SK-MEL-5 (cell line): ENCODE measurements around the gene KIAA1671. TPM values are rescaled to one million over a fixed set of nuclear protein-coding genes. Genes with fewer than 3 reads are reported as not detected.
"Not testable (repeated sequence)": the region's sequence is repeated elsewhere in the genome, so short reads cannot be mapped to it uniquely, and the experiment has no call there.

Experiments
- DNase-seq: peaks from one replicate; pipeline ENCODE4 v3.0.0-alpha.2; 2016; ENCODE audit warnings: low read depth, low spot score
- in situ Hi-C: cut with HindIII; loops from 2 replicates; pipeline ENCODE4 v1.10.0; 2016; ENCODE audit warnings: low sequenced_read_pairs, high pct_unique_total_duplicates, low pct_unique_long_range_greater_than_20kb
- total RNA-seq: library from RNA; depleted of rRNA; stranded (reverse); fragments of >200 nt; shearing (Covaris generic); gene quantifications from 2 replicates; pipeline ENCODE4 v1.2.3, GENCODE V29; 2014

The KIAA1671 gene
- total RNA-seq, 1 experiment from 2014 or later: 3.0 TPM

DNA sequence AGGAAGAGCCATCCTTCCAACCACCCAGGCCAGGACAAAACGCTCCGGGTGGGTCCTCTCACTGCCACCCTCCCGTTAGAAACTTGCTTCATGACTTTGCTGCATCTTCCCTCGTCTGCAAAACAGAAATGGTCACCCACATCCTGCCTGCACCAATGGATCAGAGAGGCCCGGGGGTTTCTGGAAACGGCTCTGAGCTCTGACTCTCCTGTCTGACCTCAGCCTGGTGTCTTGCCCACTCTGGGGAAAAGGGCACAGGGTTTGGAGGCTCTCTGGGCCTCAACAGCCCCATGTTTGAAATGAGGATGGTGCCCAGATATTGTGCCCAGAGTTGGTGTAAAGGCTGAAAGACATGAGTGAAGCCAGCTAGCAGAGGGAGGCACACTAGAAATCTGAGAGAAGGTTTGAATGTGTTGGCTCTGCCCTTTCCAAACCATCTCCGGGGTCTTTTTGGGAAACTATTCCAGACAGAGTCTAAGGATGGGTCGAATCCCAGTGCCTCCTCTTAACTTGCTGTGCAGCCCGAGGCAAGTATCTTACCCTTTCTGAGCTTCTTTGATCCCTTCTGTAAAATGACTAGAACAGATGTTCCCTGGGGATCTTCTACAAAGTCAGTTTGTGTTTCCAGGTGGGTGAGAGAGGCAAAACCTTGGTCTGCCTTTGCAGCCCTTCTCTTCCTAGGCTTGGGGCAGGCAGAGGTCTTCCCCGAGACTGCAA is 249.2 kb downstream of the KIAA1671 start:
- DNase-seq: no peak
- in situ Hi-C loops: no loop called here

DNA sequence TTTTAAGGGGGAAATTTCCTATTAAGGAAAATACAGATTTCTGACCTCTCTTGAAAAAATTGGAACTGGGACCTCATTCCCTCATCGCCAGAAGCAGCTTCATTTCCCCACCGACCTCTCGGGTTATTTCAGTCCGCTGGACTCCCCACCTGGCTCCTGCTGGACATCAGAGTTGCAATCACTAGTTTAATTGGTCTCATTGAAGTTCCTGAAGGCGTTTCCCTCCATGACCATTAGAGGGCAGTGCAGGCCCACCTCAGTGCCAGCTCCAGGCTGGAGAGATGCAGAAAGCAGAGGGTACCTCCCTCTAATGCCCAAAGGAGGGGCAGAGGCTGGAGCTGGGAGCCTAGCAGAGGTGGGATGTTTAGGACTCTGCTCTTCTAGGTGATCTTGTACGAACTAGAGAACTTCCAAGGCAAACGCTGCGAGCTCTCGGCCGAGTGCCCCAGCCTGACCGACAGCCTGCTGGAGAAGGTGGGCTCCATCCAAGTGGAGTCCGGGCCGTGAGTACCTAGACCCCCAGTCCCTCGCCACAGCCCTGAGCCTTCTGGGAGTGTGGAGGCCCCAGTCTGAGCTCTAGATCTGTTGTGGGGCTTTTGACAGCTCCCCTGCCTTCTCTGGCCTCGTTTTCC is 249.9 kb downstream of the KIAA1671 start:
- peak; percentile 87 for DNase-seq
- in situ Hi-C loops: no loop called here

DNA sequence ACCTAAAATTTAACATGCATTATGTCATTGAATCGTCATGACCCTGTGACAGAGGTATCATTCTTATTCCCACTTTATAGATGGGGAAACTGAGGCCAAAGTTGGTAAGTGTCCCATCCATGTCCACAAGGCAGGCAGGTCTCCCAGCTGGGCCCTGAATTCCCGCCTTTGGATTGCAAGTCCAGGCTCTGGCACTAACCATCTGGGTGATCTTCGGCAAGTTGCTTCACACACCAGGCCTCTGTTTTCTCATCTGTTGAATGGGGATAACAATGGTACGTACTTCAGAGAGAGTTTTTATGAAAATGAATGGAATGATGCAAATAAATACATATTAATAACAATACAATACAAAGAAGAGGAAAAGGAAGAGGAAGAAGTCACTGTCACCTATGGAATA is 250.6 kb downstream of the KIAA1671 start:
- no peak for DNase-seq
- in situ Hi-C loops: no loop called here

DNA sequence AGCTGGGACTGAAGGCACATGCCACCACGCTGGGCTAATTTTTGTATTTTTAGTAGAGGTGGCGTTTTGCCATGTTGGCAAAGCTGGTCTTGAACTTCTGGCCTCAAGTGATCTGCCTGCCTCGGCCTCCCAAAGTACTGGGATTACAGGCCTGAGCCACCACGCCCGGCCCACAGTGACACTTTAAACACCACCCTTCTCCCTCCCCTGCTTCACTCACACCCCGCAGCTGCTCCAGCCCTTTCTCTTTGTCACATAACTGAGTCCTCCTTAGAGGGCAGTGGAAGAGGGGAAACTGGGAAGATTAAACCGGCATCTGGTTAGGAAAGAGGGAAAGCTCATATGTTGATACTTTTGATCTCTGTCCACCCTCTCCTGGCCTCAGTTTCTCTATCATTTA is 252.0 kb downstream of the KIAA1671 start:
- in situ Hi-C loops, DNase-seq: not testable (repeated sequence)

DNA sequence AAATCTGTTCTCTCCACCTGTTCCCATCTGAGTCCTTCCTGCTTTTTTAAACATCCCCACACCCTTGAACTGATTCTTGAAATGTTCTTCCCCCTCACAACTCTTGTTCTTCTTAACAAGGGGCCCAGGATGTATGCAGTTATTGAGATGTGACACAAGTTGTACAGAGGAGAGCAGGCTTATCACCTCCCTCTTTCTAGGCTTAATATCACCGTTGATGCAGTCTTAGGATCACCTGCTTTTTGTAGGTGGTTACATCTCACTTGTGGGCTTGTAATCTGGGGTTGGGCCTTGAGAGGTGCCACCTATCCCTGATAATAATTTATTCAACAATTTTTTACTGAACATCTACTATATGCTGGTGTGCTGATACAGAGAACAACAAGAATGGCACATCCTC is 253.3 kb downstream of the KIAA1671 start:
- in situ Hi-C loops: no loop called here
- no peak for DNase-seq

DNA sequence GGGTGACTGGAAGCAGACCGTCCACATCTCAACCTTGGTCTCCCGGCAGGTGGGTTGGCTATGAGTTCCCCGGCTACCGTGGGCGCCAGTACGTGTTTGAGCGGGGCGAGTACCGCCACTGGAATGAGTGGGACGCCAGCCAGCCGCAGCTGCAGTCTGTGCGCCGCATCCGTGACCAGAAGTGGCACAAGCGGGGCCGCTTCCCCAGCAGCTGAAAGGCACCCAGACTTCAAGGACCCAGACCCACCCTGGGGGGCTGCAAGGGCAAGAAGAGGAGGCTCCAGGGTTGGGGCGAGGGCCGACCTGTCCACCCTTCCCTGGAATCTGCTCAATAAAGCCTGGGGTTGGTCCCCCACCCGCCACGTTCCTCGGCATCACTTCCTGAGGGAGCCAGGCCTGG is 254.5 kb downstream of the KIAA1671 start:
- in situ Hi-C loops: no loop called here
- no peak for DNase-seq

DNA sequence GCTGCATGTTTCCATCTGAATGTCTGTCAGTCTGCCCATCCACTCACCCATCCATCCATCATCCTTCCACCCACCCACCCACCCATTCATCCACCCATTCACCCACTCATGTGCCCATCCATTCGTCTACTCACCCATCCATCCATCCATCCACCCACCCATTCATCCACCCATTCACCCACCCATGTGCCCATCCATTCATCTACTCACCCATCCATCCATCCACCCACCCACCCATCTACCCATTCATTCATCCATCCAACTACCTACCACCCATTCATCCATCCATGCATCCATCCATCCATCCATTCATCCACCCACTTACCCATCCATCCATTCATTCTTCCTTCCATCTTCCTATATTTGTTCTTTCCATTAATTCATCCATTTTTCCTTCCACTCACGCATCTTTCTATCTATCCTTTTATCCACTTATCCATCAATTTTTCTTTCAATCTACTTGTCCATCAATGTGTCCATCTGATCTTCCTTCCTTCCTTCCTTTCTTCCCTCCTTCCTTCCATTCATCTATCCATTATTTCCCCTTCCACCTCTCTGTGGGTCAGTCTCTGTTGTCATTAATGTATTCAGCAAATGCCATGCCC is 255.1 kb downstream of the KIAA1671 start:
- DNase-seq: no peak
- in situ Hi-C loops: no loop called here

DNA sequence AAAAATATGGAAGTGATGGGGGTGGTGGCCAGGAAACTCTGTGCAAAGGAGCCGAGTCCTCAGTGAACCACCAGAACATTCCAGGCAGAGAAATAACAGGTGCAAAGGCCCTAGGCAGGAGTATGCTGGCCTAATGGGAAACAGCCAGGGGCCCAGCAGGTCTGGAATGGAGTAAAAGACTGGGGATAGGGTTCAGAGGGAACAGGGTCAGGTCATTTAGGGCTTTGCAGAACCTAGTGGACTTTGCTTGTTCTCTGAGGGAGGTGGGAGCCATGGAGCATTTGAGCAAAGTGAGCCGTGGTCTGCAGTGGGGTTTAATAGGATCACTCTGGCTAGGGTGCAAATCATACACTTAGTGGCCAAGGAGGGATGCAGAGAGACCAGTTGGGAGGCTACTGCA is 255.8 kb downstream of the KIAA1671 start:
- in situ Hi-C loops: no loop called here

DNA sequence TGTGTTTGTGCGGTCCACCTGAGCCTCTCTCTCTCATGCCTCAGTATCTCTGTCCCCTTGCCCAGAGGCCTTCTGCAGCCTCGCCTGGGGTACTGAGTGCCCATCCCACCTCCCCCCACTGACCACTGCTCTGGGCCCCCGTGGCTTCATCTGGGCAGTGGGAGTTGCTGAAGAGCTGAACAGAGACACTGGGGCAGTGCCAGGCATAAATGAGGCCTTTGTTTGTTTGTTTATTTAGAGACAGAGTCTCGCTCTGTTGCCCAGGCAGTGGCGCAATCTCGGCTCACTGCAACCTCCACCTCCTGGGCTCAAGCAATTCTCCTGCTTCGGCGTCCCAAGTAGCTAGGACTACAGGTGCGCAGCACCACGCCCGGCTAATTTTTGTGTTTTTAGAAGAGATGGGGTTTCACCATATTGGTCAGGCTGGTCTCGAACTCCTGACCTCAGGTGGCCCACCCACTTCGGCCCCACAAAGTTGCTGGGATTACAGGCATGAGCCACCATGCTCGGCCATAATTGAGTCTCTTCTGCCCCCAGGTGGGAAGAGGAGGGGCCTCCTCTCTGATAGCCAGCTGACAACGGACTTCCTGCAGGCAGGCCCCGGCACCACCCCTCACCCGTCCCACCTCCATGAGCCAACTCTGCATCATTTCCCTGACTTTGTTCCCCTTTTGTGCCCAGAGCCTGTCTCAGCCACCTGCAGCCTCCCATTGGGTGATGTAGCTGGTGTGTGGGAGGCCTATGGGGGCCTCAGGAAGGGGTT is 256.4 kb downstream of the KIAA1671 start:
- in situ Hi-C loops: no loop called here

More for the DNA sequence above, 255.8 kb downstream of the KIAA1671 start:
- no peak for DNase-seq

DNA sequence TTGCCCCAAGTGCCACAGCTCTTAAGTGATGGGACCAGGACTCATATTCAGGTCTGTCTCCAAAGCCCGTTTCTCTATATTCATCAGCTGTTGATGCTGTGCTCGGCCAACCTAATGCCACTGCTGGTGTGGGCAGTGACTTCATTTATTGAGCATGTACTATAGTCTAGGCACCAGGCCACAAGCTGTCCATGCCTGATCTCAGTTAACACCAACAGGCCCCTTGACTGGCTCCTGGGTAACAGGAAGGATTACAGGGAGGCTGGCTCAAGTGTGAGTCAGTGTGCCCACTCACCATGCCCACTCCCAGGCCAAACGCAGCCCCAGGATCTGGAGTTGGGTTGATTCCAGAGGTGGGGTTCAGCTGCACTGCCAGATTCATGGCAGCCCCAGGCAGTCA is 258.3 kb downstream of the KIAA1671 start:
- DNase-seq: no peak
- in situ Hi-C loops: no loop called here

More for the DNA sequence above, 256.4 kb downstream of the KIAA1671 start:
- no peak for DNase-seq

DNA sequence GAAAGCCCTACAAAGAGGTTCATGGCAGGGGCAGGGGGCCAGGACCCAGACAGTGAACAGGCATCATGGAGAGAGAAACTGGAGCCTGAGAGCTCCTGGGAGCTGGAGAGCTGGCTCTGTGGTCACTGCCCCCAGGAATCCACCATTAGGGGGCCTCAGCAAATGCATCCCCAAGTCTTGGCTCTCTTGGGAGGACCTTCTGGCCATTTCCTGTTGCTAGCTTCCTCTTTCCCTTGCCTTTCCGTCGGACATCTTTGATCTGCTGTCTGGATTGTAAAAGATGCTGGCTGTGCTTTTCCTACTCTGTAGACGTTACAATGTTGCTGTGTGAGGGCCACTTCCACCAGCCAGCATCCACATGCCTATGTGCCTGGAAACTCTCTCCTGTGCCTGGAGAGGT is 259.8 kb downstream of the KIAA1671 start:
- in situ Hi-C loops: no loop called here
- no peak for DNase-seq

DNA sequence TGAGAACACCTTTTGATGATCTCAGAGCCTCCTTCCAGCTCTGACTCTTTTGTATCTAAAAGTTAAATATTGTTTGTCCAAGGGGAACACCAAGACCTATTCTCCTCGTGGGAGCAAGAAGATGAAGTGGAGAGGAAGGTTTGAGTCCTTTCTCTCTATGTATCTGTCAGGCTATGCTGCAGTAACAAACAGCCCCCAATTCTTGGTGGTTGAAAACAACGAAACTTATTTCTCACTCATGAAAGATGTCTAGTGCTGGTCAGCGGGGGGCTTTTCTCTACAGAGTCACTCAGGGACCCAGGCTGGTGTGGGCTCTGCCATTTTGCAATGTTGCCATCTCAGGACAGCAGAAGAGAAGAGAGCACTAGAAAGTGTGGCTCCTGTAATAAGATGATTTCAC is 260.7 kb downstream of the KIAA1671 start:
- in situ Hi-C loops: no loop called here
- no peak for DNase-seq

DNA sequence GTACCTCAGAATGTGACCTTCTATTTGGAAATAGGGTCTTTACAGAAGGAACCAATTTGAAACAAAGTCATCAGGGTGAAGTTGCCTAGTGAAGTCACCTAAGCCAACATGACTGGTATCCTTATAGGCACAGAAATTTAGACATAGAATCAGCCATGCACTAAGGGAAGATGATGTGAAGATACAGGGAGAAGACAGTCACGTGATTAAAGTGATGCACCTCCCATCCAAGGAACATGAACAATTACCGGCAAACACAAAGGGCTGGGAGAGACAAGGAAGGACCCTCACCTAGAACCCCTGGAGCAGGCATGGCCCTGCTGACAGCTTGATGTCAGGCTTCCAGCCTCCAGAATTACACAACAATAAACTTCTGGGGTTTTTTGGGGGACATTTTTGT is 263.7 kb downstream of the KIAA1671 start:
- DNase-seq: no peak
- in situ Hi-C loops: no loop called here

DNA sequence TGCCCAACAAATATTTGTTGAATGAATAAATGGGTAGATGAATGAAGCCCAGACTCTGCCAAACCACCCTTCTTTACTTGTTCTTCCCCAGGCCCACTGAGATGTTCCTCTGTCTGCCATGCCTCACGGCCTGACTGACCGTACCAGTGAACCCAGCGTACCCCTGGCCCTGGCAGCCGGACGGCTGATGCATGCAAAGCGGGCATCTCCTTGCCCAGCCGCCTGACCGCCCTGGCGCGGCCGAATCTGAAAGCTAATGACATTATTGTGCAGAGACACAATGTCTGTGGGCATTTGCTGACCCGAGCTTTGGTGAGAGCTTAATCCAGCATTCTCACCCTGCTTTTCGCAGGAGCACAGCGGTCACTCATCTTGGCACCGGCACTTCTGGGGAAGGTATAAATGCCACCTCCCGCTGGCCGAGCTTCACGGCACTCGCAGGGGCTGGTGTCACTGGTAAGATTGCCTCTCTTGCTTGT is 266.7 kb downstream of the KIAA1671 start, which contains the start of gene CRYBB2:
Gene CRYBB2, plus strand, starts transcription at position 429 of the 479 bp plus-strand sequence. CDS start 1,791 bp downstream, outside the sequence.
- in situ Hi-C loops: no loop called here
- DNase-seq: no peak

DNA sequence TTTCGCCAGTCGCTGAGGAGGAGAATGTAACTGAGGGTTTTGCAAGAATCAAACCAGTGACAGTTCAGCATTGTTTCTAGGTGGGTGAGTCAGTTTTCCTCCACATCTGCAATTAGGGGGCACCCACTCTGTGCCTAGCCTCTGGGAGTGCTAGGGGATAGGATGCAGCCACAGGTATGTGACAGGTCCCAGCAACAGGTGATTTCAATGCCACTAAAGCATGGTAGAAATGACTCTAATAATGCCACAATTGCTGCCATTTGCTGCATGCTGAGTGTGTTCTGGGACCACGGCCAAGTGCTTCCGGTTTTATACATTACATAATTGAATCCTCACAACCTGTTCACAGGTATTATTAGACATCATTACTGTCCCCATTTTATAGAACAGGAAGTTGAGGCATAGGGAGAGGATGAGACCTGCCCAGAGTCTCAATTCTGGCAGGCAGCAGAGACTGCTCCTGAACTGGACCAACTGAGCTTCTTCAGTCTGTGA is 267.5 kb downstream of the KIAA1671 start:
- no peak for DNase-seq
- in situ Hi-C loops: no loop called here

DNA sequence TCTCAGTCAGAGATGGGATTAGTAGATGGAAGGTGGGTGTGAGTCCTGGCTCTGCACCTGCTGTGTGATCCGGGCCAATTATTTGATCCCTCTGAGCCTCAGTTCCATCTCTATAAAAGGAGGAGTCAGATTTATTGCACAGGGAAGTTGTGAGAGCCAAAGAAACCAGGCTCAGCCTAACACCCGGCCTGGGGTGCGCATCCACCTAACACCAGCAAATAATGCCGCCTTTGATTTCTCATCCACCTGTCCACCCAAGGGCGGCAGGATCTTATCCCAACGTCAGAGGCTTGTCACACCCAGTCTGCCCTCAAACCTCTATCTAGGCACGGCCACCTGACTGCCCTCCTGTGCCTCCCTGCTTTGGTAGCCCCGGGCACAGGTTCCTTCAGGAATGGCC is 269.3 kb downstream of the KIAA1671 start:
- no peak for DNase-seq
- in situ Hi-C loops: no loop called here

DNA sequence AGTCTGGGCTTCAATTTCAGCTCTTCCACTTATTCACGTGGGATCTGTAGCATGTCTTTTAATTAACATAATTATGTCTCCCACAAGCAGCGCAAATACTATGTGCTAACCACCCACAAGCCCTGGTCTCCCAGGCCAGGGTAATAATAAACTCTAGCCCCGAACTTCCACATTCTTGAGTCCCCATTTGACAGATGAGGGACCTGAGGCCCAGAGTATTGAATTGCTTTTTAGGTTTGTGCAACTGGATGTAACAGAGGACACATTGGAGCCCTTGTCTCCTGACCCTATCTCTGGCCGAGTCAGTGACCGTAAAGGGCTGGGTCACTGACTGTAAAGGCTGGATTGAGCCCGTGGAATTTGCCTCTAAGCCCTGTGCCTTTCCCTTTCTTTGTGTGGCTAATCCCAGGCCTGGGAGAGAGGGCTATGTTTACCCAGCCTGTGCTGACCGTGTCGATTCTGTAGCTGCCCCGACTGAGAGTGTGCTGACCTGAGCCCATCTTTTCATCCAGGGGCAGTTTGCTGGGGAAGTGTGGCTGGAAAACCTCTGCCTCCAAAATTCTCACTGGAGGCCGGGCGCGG is 270.8 kb downstream of the KIAA1671 start:
- no peak for DNase-seq
- in situ Hi-C loops: no loop called here

DNA sequence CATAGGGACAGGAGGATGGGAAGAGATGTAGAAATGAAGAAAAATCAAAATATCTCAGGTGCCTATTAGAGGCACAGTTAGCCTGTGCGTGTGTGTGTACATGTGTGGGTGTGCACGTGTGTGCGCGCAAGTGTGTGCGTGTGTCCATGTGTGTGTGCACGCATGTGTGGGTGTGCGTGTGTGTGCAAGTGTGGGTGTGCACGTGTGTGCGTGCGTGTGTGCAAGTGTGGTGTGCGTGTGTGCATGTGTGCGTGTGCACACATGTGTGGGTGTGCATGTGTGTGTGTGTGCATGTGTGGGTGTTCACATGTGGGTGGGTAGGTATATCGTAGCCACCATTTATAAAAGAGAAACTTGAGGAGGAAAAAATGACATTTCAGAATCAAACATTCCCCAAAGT is 276.3 kb downstream of the KIAA1671 start:
- DNase-seq: no peak
- in situ Hi-C loops: no loop called here
